SK-N-MC (cell line): ENCODE measurements around the gene ALG6.

ENCODE experiments used
- EZH2 ChIP-seq: fragments of 200-600 bp; sonication (generic); IDR thresholded peaks from one replicate; pipeline ENCODE4 v1.6.1; 2017; ENCODE audit warnings: antibody characterized with exemption
- POLR2AphosphoS5 ChIP-seq: IDR thresholded peaks from 2 replicates; pipeline ENCODE4 v1.6.1; 2012; ENCODE audit warnings: mild to moderate bottlenecking, low read depth, low read length, borderline replicate concordance

DNA sequence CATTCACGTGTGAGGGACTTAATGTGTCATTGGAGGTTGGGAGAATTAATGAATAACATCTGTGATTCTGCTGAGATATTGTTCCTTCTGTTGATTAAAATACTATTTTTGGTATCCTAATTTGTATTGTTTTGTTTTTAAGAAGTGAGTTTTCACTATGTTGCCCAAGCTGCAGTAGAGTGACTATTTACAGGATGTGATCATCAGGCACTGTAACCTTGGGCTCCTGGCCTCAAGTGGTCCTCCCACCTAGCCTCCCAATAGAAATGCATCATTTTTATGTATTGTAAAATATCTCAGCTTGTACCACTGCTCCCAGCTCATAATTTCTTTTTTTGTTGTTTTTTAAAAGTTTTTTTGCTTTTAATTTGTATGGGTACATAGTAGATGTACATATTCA lies 14.3 kb downstream of the ALG6 start:
- TF ChIP-seq POLR2AphosphoS5 (no peak), EZH2 (no peak)
